ENCODE results near the gene CRELD2.

The CRELD2 gene

DNA sequence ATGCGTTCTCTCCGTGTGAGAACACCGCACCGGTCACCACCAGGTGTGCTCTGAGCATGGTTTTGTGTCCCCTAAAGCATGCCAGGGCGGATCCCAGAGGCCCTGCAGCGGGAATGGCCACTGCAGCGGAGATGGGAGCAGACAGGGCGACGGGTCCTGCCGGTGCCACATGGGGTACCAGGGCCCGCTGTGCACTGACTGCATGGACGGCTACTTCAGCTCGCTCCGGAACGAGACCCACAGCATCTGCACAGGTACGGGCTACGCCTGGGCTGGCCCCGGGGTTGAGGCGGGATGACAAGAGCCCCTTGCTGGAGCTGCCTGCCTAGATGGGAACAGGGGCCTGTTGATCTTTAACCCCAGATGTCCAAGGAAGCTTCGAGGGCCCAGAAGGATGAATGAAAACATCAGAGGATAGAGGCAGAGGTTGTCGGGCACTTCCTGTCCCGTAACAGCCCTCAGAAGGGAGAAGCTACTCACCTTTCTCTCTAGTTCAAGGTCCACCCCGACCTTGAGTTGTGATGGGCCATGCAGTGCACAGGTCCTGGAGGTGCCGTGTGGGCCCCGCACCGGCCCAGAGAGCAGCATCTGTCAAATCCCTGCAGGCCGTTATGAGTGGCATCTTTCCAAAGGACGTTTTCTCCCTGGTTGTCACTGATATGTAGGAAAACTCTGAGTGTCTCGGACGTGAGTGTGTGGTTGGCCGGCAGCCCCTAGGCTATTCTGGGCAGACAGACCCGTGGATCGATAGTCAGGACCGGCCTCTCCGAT lies 3.3 kb downstream of the CRELD2 start:
- DNase-seq: no peak
- TF ChIP-seq, protein P1, sequence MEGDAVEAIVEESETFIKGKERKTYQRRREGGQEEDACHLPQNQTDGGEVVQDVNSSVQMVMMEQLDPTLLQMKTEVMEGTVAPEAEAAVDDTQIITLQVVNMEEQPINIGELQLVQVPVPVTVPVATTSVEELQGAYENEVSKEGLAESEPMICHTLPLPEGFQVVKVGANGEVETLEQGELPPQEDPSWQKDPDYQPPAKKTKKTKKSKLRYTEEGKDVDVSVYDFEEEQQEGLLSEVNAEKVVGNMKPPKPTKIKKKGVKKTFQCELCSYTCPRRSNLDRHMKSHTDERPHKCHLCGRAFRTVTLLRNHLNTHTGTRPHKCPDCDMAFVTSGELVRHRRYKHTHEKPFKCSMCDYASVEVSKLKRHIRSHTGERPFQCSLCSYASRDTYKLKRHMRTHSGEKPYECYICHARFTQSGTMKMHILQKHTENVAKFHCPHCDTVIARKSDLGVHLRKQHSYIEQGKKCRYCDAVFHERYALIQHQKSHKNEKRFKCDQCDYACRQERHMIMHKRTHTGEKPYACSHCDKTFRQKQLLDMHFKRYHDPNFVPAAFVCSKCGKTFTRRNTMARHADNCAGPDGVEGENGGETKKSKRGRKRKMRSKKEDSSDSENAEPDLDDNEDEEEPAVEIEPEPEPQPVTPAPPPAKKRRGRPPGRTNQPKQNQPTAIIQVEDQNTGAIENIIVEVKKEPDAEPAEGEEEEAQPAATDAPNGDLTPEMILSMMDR (IDR thresholded peaks at IDR 0.05): no peak
- Histone ChIP-seq H3K27ac (no peak overlapping the region), H3K4me3 (no peak overlapping the region), H3K36me3 (peaks cover 6 to 57% (median 28%) of the 10 kb centered on the region in 3 donors), H3K27me3 (no peaks in the 10 kb centered on the region), H3K9me3 (no peaks in the 10 kb centered on the region), H3K4me1 (peaks cover 0 to 28% (median 19%) of the 10 kb centered on the region in 4 donors)
- intact Hi-C loops (cut with DNase I; ENCODE audit: low total_unique reads): no loop called here

DNA sequence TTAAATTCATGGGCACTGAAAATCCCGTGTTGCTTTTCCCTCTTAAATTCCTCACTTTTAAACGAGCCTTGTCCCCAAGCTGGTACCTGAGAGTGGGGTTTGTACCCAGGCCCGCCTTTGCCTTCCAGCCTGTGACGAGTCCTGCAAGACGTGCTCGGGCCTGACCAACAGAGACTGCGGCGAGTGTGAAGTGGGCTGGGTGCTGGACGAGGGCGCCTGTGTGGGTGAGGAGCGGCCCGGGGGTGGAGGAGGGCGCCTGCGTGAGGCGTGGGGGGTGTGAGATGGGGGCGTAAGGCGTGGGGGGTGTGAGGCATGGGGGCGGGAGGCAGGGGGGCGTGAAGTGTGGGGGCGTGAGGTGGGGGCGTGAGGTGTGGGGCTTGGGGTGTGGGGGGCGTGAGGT lies 4.0 kb downstream of the CRELD2 start:
- Histone ChIP-seq H3K27me3 (no peaks in the 10 kb centered on the region), H3K4me1 (peaks cover 0 to 20% (median 12%) of the 10 kb centered on the region in 4 donors), H3K9me3 (no peaks in the 10 kb centered on the region), H3K36me3 (peaks cover 6 to 57% (median 28%) of the 10 kb centered on the region in 3 donors), H3K4me3 (no peak overlapping the region), H3K27ac (no peak overlapping the region)
- TF ChIP-seq, protein P1 (IDR thresholded peaks at IDR 0.05): no peak
- DNase-seq: no peak
- intact Hi-C loops (cut with DNase I; ENCODE audit: low total_unique reads): no loop called here

DNA sequence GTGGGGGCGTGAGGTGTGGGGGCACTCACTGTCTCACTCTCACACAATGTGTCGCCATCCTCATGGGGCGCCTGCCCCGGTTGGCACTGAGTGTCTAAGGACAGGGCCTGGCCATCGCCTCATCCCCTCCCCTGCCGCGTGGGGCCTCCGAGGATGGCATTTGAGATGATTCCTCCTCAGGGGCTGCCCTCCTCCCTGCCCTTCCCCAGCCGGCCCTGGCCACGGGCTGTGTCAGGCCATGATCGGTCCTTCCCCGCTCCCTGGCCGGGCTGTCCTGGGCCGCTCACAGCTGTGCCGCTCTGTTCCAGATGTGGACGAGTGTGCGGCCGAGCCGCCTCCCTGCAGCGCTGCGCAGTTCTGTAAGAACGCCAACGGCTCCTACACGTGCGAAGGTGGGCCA lies 4.5 kb downstream of the CRELD2 start:
- Histone ChIP-seq H3K9me3 (no peaks in the 10 kb centered on the region), H3K4me1 (peaks cover 0 to 16% (median 8%) of the 10 kb centered on the region in 4 donors), H3K36me3 (peaks cover 6 to 57% (median 28%) of the 10 kb centered on the region in 3 donors), H3K27me3 (no peaks in the 10 kb centered on the region), H3K27ac (no peak overlapping the region), H3K4me3 (no peak overlapping the region)
- TF ChIP-seq, protein P1 (IDR thresholded peaks at IDR 0.05): no peak
- intact Hi-C loops (cut with DNase I; ENCODE audit: low total_unique reads): no loop called here
- no peak for DNase-seq

DNA sequence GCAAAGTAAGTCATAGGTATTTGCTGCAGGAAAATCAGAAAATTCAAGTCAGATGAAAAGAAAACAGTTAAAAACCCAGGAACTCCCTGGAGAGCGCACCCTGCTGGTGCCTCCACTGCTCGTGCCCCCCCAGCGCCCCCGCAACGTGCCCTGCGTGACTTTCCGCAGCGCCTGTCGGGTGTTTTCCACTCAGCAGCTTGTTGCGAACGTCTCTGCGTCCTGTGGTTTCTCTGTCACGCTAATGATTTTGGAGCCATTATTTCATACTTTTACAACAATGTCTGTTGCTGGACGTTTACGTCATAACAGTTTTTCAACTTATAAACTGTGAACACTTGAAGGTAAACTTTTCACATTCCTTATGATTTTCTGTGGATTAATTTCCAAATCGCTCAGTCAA lies 5.0 kb downstream of the CRELD2 start:
- Histone ChIP-seq H3K9me3 (no peaks in the 10 kb centered on the region), H3K27ac (no peak overlapping the region), H3K4me1 (peaks cover 0 to 16% (median 8%) of the 10 kb centered on the region in 4 donors), H3K36me3 (peaks cover 6 to 57% (median 28%) of the 10 kb centered on the region in 3 donors), H3K27me3 (peaks cover 0 to 2% of the 10 kb centered on the region in 2 donors), H3K4me3 (no peak overlapping the region)
- no peak for DNase-seq
- intact Hi-C loops (cut with DNase I; ENCODE audit: low total_unique reads): no loop called here
- TF ChIP-seq, protein P1 (IDR thresholded peaks at IDR 0.05): no peak

DNA sequence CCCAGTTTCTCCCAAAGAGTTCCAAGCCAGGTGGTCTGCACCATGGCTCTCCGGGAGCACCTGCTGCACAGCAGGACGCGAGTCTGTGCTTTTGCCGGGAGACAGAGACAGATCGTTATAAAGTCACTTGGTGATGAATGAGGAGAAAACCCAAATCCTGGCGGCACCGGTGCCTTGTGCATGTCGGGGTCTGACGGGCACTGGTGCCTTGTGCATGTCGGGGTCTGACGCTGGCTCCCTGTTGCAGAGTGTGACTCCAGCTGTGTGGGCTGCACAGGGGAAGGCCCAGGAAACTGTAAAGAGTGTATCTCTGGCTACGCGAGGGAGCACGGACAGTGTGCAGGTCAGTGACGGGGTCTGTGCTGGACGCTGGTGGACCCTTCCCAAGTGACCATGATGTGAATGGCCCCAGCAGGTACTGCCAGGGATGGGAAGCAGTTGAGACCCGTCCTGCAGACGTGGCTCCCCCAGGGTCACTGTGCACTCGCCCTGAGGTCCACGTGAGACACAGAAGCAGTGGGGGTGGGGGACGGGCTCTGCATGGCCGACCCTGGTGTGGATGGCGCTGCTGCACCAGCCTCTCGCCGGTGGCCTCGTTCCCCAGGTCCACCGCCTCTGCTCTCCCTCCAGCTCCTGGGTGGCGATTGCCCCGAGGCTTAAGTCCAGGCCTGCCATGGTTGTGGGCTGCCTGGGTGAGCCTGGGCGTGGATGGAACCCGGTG lies 5.8 kb downstream of the CRELD2 start:
- intact Hi-C loops (cut with DNase I; ENCODE audit: low total_unique reads): no loop called here
- Histone ChIP-seq H3K36me3 (peaks cover 6 to 57% (median 28%) of the 10 kb centered on the region in 3 donors), H3K27ac (no peak overlapping the region), H3K9me3 (no peaks in the 10 kb centered on the region), H3K4me3 (no peak overlapping the region), H3K4me1 (peaks cover 0 to 14% (median 6%) of the 10 kb centered on the region in 4 donors), H3K27me3 (peaks cover 0 to 10% of the 10 kb centered on the region in 2 donors)
- DNase-seq: no peak
- TF ChIP-seq, protein P1 (IDR thresholded peaks at IDR 0.05): no peak
